ENCODE measurements around the gene MAP3K7CL.

MAP3K7CL gene, protein sequence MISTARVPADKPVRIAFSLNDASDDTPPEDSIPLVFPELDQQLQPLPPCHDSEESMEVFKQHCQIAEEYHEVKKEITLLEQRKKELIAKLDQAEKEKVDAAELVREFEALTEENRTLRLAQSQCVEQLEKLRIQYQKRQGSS

DNA sequence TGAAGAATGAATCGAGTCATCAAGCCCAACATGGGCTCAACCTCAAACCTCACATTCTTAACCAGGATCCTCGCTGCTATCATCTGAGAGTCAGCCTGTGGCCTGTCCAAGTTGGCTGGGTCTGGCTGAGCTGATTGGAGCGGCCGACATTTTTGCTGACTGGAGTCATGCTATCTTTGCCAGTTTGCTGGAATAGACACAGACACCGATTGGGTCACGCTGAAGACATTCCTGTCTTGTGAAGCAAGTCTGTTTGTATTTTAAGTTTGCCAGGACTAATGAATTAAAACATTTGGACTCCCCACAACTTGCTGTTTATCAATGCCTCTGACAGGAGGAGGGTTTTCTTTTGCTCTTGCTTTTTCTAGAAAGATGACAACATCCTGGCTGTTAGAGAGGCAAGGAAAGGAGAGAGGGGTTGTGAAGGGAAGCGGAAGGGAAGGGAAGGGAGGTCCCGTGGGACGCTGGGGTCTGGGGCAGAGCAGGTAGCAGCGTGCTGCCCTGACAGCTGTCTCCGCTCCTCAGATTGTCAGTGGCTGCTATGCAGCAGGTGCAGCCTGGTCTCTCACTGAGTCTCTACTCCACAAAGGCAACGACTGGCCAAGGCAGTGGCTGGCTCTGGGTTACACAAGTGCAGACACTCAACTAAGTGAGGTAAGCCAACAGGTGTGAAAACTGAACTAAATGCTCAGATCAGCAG is at the start of gene MAP3K7CL:
TSS of gene MAP3K7CL (plus strand) at position 375 of the 700 bp plus-strand sequence. CDS start 2,701 bp downstream, outside the sequence.
- DNase-seq (ENCODE audit: low read depth in 3 of 3) = no peak

DNA sequence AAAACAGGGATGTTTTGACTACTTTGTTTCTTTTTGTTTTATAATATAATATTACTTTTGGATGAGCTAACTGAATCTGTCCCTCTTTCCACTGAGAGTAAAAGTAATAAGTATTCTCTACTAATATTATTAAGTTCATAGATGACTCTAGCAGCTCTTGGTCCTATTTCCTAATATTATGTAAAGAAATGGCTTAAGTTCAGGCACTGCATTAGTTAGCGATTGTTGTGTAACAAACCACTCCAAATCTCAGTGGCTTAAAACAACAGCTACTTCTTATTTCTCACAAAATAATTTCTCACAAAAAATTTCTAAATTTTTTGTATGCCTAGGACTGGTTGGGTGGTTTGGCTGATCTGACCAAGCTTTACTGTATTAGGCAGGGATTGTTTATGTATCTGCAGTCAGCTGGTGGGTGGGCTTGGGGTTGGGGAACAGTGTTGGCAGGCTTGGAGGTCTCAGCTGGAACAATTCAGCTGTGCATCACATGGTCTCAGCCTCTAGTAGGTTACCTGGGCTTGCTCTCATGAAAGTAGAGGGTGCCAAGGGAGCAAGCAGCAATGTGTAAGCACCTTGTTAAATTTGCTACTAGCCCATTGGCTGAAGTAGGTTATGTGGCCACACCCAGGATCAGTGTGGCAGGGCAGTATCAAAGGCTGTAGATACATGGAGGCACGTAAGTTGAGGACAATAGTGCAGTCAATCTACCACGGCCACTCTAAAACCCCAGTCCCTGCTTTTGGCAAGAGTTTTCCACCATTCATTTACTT is 48.2 kb upstream of the MAP3K7CL start:
- DNase-seq (ENCODE audit: low read depth in 3 of 3) = no peak

DNA sequence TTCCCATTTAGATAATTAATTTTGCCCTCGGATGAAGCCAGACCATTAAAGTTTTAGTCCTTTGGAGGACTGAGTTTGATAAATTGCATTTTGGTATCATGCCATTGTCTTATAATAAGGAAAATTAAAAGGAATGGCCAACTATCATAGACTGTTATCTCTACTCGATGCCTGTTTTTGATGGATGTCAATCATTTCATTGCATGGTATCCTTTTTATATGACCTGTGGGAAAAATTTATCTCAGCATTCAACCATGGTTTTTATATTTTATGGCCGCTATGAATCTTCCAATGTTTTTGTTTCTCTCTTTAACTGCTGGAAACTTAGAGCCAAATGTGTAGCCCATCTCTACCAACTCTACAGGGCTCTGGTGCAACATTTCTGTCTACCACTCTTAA is 47.1 kb upstream of the MAP3K7CL start:
- no peak for DNase-seq (ENCODE audit: low read depth in 3 of 3)

DNA sequence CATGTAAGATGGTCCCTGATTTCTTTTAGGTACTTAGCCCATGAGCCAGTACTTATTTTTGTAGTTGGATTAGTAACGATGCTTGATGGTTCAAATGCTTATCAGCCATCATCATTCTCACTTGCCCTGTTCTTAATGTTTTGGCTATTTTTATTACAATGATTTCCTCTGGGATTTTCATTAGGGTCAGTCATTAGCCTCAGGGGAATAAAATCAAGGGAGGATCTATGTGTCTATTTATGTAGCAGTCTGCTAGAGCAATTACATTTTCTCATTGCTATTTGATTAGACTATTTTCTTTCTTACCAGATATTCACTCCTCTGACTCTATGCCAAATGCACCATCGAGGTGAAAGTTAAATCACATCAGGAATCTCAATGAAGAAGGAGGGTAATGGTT is 46.1 kb upstream of the MAP3K7CL start:
- DNase-seq (ENCODE audit: low read depth in 3 of 3) = no peak

DNA sequence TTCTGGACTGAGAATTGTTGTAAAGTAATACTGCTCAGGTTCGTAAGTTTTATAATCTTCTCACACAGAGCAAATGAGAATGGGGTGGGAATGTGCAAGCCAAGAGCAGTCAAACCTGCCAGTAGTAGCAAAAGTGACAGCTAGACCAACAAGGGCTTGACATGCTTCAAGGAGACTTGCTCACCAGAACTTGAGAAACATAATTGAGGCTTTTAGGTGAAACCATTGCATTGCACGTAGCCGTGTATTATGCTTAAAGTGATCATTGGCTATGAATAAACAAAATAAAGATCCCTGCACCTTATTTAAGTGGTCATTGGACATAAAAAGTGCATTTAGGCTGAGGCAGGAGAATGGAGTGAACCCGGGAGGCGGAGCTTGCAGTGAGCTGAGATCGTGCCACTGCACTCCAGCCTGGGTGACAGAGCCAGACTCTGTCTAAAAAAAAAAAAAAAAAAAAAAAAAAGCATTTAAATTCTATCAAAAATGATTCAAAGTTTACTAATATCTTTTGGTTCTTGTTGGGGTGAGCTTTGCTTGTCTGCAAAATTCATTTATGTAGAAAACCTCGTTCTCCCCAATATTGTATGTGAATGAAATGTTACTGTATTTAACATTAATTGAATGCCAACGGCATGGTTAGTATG is 45.2 kb upstream of the MAP3K7CL start:
- no peak for DNase-seq (ENCODE audit: low read depth in 3 of 3)

DNA sequence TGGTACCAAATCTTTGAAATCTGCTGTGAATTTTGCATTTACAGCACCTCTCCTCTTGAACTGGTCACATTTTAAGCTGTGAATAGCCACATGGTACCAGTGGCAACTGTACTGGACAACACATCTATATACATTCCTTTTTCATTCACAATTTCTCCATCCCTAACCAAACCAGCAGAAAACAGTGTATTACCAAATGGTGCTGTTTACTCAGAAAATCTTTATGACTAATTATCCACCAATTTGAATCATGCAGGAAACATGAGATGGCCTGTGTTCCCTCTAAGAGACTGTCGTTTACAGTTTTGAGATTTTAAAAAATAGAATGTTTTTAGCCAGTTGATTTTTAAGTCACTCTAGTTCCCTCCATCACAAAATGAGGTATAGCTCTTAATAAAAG is 39.4 kb upstream of the MAP3K7CL start:
- DNase-seq (ENCODE audit: low read depth in 3 of 3) = no peak

DNA sequence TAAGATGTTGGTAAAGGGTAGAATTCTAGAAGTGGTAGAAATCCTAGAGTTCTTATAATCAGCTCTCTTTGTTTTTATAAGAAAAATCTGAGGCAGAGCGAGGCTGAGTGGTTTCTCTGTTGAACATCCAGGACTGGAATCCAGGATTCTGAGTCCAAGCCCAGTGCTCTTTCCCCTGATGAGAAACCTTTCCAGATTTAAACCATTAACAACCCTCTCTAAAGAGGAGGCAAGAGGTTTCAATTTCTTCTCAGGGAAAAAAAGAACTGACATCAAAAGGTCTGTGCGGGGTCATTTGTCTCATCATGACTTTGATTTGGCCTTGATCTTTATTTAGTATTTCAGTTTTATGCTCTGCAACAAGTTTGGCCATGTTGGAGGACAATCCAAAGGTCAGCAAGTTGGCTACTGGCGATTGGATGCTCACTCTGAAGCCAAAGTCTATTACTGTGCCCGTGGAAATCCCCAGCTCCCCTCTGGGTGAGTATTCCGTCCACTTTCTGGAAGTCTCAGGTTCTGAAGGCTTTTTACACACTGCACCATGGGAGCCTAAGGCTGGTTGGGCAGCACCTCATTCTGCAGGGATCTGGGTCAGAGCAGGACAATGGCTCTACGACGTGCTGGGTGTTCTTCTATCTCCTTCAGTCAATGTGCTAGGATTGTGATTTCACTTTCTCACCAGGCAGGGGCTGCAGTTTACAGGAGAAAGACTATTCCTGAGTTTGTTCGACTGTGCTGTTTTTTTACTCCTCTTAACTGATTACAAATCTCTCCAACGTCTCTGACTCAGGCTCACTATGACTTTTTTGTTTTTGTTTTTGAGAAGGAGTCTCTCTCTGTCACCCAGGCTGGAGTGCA is 38.1 kb upstream of the MAP3K7CL start:
- DNase-seq (ENCODE audit: low read depth in 3 of 3) = no peak

DNA sequence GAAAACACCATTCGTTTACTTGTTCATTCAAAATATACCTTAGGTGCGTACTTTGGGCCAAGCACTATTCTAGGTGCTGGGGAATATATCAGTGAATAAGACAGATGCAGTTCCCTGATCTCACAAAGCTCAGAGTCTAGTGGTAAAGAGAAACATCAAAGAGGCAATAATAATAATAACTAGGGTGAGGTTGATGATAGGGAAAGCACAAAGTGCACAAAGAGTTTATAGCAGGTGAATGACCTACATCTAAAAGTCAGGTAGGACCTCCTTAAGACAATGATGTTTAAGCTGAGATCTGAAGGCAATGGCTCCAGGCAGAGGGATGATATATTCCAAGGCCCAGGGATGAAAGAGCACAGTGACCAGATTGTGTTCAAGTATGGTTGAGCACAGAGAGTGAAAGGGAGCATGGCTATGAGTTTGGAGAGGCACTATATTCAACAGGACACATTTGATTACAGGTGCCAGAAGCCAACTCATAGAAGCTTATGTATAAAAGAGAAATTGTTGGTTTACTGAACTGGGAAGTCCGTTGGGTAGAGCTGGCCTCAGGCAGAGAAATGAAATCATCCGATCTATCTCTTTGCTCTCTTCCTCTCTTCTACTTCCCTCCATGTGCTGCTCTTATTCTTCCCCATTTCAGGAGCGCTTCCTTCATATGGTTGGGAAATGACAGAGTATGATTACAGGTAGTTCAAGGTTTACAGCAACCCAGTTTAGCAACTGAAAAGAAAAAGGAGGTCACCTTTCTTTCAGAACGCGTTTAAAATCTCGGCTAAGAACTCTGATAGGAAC is 34.0 kb upstream of the MAP3K7CL start:
- no peak for DNase-seq (ENCODE audit: low read depth in 3 of 3)

DNA sequence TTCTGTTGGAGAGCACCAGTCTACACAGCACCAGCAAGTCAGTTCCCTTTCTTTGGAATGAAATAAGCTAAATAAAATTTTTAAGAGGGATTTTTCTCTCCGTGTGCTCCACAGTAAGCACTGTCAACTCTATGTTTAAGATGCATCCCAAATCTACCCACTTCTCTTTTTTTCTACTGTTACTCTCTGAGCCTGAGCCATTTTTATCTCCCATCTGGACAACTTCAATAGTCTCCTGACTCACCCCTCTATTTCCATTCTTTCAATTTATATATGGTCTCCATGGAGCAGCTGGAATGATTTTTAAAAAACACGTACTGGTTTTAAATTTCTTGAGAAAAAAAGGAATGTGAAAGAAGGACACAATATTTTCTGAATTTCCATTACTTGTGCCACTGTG is 32.3 kb upstream of the MAP3K7CL start:
- DNase-seq (ENCODE audit: low read depth in 3 of 3) = no peak

DNA sequence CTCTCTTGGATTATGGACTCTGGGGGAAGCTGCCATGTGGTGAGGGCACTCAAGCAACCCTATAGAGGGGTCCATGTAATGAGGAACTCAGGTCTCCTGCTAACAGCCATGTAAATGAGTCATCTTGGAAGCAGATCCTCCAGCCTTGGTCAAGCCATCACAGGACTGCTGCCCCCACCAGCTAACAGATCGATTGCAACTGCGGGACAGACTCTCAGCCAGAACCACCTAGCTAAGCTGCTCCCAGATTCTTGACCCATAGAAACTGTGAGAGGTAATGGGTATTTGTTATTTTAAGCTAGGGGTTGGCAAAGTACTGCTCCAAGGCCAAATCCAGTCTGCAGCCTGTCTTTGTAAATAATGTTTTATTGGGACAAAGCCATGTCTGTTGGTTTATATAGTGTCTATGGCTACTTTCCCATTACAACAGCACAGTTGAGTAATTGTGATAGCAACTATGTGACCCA is 27.6 kb upstream of the MAP3K7CL start:
- DNase-seq (ENCODE audit: low read depth in 3 of 3) = no peak

DNA sequence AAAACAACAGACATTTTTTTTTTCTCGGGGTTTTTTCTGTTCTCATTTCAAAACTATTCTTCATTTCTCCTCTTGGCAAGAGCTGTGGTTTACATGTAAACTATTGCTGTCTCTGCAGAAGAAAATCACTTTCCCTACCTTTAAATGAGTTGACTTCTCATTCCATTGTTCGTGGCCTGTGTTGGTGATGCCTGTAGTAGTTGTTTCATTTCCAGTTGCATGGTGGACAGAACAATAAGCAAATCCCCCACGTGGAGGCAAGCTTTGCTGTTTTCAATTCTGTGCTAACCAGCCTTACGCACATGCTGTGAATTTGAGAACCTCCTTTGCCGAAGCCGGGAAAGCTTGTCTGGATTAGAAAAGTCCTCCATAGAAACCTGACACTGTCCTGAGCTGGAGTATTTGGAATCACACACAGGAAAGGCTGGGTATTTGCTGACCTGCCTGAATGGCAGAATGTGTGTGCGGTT is 26.2 kb upstream of the MAP3K7CL start:
- no peak for DNase-seq (ENCODE audit: low read depth in 3 of 3)

DNA sequence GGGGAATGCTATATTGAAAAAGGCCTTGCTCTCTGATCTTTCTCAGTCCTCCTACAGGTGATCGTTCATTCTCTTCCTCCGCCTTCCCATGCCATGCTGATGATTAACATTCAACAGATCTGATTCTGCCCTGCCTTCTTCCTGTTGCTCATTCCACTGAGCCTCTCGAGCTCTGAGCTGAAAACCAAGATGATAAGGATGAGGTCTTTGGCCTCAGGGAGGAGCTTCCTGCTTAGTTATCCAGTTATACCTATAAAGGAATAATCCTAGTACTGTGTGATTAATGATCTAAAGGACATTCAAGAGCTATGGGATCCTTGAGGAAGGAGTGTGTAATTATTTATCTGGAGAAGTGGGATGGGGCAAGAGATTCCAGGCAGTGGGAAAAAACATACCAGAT is 25.2 kb upstream of the MAP3K7CL start:
- no peak for DNase-seq (ENCODE audit: low read depth in 3 of 3)

DNA sequence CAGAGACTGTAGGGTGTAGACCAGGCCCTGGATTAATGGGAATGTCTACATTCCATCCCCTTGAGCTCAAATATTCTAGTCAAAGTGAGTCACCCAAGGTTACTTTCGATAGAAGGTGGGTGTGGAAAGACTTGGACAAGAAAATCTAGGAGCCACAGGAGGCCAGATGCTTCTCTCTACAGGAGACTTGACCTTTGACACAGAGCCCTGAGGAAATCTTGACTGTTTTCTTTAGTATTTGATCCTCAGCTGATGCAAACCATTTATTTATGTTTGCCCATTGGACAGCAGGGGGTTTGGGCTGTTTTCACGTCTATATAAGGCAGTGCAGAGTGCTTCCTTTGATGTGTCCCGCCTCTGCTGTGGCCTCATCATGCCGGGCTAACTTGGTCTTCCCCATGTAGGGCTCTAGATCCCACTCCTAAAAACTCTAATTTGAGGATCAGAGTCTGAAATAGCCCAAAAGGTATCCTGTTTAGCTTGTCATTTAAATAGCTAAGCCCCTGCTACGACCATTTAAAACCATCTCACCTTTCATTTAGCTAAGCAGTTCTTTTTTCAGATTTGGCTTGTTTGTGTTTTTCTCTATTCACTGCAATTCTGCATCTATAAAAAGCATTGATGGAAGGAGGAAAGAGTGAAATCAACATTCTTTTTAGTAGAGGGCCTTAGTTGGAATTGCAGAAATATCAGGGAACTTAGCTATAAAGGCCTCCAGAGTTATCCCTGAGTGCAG is 15.5 kb upstream of the MAP3K7CL start:
- DNase-seq (ENCODE audit: low read depth in 3 of 3) = no peak

DNA sequence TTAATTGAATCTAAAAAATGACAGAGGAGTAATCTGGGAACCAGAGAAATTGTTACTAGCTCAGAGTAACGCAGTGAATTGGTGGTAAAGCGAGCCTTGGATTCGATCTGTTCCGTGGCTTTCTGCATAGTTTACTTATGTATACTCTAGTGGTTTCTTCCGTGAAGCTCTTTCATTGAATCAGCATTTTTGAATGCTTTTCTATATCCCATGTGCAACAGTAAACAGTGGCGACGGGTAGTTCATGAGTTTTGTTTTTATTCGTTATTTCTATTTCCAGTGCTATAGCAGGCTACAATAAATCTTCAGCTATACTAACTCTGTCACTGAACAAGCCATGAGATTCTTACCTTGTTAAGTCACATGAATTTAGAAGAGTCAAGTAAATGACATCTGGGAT is 14.5 kb upstream of the MAP3K7CL start:
- no peak for DNase-seq (ENCODE audit: low read depth in 3 of 3)

DNA sequence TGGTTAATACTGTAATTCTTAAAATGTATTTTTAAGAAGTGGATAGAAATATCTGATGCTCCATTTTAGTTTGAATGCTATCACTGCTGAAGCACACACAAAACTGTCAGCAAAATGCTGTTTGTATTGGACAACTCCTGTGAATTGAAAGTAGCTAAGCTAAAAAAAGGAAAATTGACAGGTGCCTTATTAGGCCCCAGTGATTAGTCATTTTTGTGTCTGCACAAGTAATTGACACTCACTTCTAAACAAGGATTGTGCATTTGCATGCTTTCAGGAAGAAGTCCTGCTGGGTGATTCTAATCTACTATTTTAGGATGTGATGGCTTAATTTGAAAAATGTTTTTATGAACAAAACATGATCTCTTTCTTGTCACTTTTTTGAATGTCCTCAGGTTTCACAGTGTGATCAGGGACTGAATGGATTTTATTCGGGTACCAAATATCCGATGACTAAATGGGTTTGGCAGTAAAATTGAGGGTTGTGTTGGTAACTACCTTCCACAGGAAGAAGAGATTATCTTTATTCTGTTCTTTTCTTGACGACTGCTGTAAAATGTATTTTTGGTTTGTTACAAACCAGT is 13.0 kb upstream of the MAP3K7CL start:
- no peak for DNase-seq (ENCODE audit: low read depth in 3 of 3)

DNA sequence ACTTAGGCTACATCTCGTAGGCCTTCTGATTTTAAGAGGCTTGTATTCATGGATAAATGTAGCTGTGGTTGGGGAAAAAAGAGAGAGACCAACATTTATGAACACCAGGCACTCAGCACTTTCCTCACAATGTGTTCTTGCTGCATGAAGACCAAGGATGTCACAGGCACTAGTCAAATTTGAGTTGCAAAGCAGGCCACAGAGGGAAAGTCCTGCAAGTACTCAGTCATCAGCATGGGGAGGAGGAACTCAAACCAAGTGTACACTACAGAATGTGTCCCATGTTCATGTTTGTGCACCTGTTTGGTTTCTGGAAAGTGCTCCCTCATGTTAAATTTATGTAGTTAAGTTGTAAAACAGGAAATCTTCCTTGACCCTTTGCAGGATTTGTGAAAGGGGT is 8.7 kb upstream of the MAP3K7CL start:
- DNase-seq (ENCODE audit: low read depth in 3 of 3) = no peak

DNA sequence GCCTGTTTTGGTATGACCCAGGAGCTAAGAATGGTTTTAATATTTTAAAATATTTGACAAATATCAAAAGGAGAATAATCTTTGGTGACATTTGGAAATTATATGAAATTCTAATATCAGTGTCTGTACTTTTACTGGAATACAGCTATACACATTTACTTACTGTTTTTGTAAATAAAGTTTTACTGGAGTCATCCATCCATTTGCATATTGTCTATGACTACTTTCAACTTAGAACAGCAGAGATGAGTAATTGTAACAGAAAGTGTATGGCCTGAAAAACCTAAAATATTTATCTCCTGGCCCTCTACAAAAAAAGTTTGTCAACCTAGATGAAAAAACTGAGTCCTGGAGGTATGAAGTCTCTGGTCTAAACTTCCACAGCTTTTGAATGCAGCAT is 5.8 kb upstream of the MAP3K7CL start:
- no peak for DNase-seq (ENCODE audit: low read depth in 3 of 3)

DNA sequence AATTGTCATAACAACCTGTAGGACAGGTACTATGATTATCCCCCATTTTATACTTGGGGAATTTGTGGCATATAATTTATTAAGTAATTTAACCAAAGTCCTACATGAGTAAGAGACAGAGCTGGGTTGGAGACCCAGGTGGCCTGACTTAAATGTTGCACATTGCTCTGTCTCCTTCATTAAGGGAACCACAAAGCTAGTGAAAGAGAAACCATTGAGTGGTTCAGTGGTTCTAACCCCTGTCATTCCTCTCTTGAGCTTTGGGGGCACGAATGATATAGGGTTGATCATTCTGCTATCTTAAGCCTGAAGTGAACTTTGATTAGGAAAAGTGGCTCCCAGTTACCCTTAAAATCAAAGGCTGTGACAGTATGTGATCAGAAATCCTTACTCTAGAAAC is 5.3 kb upstream of the MAP3K7CL start:
- DNase-seq (ENCODE audit: low read depth in 3 of 3) = no peak

DNA sequence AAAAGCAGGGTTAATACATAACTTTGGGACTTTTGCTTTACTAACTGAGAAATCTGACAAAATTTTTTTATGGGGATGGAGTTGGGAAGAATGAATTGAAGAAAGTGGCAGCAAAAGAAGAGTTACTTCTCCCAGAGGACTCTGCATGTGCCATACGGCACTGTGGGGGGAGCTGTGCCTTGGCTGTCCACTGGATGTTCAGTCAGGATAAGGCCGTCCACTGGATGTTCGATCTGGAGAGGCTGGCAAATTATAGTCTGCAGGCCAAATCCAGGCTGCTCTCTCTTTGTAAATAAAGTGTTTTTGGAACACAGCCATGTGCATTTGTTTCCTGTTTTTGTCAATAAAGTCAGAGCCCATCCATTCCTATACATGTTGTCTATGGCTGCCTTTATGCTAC is 4.5 kb upstream of the MAP3K7CL start:
- no peak for DNase-seq (ENCODE audit: low read depth in 3 of 3)

DNA sequence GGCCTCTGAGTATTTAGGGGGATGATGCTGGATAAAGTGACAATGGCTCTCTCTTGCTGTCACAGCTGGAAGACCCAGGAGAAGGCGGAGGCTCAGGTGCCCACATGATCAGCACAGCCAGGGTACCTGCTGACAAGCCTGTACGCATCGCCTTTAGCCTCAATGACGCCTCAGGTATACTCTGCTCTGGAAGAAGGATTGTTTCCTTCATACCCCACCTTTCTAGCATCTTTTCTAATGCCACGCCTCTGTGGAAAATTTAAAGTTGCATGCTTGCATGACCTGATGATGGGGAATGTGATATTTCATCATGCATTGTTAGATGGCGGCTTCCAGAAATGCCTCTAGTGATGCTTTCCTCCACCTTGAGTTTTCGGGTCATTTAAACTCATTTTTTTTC is 2.8 kb downstream of the MAP3K7CL start:
- DNase-seq (ENCODE audit: low read depth in 3 of 3) = no peak
